ENCODE measurements around the gene RAB11FIP4.

RAB11FIP4 gene

DNA sequence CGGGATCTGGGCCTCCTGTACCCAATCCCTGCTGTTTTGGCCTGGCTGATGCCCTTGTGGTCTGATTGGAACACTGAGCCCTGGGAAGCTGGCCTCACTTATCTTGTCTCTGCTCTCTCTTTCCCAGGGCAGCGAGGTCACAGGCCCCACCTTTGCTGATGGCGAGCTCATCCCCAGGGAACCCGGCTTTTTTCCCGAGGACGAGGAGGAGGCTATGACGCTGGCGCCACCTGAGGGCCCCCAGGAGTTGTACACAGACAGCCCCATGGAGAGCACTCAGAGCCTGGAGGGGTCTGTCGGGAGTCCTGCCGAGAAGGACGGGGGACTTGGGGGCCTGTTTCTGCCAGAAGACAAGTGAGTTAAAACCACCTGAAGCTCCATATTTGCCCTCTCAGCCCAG lies 126.0 kb downstream of the RAB11FIP4 start:
- in situ Hi-C loops (cut with MboI; ENCODE audit: low sequenced_read_pairs) = no loop called here

DNA sequence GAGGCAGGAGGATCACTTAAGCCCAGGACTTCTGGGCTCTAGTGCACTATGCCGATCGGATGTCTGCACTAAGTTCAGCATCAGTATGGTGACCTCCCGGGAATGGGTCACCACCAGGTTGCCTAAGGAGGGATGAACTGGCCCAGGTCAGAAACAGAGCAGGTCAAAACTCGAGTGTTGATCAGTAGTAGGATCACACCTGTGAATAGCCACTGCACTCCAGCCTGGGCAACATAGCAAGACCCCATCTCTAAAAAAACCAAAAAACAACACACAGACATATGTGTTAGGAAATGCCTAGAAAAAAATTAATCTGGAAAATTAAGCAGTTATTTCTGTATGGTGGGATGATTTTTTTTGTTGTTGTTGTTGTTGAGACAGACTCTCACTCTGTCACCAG lies 127.0 kb downstream of the RAB11FIP4 start:
- in situ Hi-C loops (cut with MboI; ENCODE audit: low sequenced_read_pairs) = no loop called here

DNA sequence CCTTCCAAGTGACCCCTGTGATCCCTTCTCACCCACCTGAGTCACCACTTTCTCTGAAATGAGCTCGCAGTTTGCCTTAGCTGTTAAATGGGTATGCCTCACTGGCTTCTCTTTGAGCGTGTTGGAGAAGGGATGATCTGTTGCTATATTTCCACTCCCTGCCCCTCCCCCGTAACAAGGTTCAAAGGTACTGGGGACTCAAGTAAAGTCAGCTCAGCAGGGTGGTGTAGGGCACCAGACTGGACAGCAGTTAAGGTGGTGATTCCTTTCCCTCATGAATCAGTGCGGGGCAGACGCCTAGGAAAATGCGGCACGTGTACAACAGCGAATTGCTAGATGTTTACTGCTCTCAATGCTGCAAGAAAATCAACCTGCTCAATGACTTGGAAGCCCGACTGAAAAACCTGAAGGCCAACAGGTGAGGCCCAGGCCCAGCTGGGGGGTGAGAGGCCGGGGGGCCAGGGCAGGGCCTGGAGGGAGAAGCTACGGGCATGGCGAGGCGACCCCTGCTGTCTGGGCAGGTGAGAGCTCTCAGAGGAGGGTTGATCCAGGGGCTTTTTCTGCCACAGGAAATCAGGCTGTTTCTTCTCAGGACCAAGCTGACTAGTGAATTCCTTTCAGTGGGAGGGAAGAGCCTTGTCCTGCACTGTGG lies 130.3 kb downstream of the RAB11FIP4 start:
- in situ Hi-C loops (cut with MboI; ENCODE audit: low sequenced_read_pairs) = no loop called here

DNA sequence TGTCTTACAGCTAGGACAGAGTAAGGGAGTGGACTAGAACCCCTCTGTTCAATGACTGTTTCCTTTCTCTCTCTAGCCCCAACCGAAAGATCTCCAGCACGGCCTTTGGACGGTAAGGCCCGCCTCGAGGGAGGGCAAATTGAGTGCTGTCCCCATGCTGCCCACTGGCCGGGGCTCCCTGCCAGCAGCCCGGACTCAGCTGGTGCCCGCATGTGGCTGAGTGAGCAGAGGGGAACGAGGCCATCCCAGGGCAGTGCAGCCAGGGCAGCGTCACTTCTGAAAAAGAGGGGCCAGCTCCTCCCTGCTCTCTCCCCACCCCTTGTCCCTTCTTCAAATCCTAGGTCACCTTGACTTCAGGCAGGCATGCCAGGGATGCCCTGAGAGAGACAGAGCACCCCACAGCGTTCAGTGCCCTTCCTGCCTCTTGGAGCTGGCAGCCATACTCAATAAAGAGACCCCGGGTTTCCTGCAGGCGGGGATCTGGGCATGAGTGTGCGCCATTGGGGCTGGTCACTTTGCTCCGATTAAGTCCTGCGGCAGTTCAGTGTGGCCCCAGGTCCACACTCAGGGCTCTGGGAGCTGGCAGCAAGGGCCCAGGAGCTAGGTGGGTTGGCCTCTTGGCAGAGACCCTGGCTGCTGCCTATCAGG lies 130.9 kb downstream of the RAB11FIP4 start:
- in situ Hi-C loops (cut with MboI; ENCODE audit: low sequenced_read_pairs) = no loop called here

DNA sequence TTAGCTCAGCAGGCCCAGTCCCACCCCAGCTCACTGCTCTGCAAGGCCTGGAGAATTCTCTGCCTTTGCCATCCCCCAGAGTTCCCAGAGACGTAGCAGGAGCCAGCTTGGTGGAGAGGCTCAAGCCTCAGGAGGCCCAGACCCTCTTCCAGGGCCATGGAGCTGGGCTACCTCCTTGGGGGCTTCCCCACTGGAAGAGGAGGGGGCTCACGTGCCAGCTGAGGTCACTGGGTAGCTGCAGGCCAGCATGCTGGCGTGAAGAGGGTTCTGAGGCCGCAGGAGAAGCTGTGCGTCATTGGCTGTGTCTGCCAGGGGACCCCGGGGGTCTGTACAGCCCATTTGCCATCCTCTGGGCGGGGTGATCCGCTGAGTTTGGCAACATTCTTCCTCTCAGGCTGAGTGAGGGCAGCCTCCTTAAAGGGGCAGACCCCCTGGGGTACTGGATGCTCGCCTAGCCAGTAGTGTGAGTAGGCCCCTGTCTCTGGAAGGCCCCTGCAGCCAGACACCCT lies 131.6 kb downstream of the RAB11FIP4 start:
- in situ Hi-C loops (cut with MboI; ENCODE audit: low sequenced_read_pairs) = no loop called here

DNA sequence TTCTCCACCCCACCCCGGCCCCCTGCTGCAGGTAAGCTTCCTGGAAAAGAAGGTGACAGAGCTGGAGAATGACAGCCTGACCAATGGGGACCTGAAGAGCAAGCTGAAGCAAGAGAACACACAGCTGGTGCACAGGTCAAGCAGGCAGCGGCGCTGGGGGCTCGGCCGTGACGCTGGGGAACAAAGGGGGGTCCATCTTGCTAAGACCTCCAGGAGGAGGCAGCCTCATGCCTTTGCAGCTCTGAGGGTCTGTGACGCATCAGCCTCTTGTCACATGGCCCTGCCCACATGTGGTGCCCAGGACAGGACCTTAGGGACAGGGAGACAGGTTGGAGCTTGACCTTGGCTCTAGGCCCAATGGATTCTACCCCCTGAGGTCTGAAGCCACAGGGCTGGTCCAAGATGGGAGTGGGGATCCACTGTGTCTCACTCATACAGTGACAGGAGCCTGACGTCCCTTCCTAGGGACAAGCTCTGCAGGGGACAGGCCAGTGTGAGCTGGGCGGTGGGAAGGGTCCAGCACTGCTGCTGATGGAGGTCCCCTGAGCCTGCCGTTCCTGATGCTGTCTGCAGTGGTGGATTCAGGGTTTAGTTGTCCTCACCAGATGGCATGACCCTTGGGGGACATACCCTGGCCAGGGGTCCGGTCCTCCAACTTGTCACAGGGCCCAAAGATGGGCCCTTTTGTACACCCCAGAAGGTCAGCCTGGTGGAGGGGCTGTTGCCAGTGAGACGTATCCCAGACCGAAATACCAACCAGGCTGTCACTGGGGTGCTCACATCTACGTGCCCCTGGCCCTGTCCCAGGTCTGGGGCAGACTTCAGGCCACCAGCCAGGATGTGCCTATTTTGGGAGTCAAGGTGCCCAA lies 132.6 kb downstream of the RAB11FIP4 start:
- in situ Hi-C loops (cut with MboI; ENCODE audit: low sequenced_read_pairs) = no loop called here

DNA sequence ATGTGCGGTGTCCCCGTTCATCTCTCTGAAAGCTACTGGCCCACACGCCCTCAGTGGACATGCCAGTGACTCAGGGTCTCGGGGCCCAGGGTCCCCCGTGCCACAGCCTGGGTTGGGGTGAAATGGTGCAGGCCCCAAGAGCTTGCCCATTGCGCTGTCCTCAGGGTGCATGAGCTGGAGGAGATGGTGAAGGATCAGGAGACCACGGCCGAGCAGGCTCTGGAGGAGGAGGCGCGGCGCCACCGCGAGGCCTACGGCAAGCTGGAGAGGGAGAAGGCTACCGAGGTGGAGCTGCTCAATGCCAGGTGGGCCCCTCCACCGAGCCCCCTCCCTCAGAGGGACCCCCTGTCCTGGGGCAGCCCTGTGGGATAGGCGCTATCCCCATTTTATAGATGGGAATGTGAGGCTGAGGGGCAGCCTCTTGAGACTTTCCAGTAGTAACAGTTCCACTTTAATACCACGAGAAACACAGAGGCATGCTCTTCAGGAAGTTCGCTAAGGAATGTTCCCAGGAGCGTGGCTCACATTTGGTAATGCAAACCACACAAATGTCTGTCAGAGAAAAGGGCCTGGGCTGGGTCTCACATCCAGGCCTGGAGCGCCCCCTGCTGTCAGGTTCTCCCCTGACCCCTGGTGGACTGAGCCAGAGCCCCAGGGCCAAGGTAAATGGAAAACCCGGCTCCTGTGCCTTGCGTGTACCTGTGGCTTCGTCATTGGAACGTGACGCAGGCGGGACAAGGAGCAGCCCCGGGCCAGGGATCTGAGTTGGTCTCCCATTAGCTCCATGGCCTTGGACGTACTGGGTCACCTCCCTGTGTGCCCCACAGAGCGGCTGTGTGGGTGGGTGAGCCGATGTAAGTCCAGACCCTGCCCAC lies 133.7 kb downstream of the RAB11FIP4 start:
- in situ Hi-C loops (cut with MboI; ENCODE audit: low sequenced_read_pairs) = no loop called here

DNA sequence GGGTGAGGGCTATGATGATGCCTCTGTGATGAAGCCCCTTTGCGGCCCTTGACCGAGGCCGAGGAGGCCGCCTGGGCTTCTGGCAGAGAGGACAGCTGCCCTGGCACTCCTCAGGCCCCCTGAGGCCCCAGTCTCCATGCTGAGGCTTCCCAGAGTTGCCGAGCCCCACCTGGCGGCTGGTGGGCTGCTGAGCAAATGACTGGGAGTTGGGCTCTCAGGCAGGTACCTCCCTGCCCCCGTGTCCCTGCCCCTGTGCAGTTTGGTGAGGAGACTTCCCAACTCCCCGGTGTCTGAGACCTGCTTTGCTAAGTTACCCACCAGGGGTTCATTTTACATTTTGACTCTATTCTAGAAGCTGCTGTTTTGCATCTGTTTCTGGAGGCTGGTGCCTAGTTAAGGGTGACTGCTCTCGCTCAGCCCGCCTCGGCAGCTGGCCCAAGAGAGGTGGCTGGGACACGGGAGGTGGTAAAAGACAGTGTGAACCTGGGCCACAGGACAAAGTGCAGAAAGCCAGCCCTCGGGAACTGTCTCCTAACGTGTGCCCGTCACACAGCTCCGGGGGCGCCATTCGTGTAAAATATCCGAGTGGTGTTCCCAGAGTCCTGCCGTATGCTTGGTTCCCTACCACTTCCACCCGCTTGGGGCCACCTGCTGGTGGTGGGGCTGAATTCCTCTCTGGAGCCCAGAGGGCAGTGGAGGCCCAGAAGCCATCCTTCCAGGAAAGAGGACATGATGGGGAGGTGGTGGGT lies 134.5 kb downstream of the RAB11FIP4 start:
- in situ Hi-C loops (cut with MboI; ENCODE audit: low sequenced_read_pairs) = no loop called here

DNA sequence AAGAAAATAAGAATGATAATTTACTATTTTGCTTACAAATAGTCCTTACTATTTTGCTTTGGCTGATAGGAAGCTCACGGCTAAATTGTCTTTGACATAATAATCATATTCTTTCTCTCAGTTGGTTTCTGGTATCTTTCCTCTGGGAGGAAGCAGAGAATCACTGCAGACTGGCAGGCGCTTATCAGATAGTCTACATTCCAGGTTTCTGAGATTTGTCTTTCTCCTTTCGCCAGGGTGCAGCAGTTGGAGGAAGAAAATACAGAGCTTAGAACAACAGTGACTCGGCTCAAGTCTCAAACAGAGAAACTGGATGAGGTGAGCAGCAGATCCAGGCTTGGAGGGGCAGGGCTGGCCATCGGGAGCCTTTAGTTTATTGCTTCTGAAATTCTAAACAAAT lies 136.1 kb downstream of the RAB11FIP4 start:
- in situ Hi-C loops (cut with MboI; ENCODE audit: low sequenced_read_pairs) = no loop called here

DNA sequence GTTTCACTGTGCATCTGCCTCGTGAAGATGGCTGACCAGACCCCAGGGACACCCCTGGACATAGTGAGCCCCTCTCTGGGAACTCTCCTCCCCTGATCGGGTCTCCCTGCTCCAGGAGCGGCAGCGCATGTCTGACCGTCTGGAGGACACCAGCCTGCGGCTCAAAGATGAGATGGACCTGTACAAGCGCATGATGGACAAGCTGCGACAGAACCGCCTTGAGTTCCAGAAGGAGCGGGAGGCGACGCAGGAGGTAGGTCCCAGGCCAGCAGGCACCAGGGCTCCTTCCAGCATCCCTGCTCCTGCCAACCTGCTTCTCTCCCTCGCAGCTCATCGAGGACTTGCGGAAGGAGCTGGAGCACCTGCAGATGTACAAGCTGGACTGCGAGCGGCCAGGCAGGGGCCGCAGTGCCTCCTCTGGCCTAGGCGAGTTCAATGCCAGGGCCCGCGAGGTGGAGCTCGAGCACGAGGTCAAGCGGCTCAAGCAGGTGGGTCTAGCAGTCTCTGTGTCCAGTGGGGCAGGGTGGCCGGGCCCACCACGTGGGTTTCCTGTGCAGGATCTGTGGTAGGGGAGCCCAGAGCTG lies 136.9 kb downstream of the RAB11FIP4 start:
- in situ Hi-C loops (cut with MboI; ENCODE audit: low sequenced_read_pairs) = no loop called here

DNA sequence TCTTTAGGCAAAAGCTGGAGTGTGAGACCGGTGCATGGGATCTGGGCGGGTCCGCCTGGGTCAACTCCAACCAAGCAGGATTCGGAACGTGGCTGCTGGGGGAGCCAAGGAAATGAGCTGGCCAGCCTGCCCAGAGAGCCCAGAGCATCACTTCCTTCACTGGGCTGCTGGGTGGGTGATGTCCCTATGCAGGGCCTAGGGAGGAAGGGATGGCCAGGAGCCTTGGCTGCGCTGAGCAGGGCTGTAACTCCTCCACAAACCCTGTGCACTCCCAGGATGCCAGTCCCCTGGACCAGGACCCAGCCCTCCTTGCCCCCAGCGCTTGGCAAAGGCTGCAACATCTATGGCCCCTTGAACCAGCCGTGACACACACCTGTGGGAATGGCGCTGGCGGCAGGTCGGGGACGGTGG lies 138.4 kb downstream of the RAB11FIP4 start:
- in situ Hi-C loops (cut with MboI; ENCODE audit: low sequenced_read_pairs) = loop anchor here (10.0 kb wide), 1 partner anchor 315 kb away; no protein-coding TSS in a partner anchor

DNA sequence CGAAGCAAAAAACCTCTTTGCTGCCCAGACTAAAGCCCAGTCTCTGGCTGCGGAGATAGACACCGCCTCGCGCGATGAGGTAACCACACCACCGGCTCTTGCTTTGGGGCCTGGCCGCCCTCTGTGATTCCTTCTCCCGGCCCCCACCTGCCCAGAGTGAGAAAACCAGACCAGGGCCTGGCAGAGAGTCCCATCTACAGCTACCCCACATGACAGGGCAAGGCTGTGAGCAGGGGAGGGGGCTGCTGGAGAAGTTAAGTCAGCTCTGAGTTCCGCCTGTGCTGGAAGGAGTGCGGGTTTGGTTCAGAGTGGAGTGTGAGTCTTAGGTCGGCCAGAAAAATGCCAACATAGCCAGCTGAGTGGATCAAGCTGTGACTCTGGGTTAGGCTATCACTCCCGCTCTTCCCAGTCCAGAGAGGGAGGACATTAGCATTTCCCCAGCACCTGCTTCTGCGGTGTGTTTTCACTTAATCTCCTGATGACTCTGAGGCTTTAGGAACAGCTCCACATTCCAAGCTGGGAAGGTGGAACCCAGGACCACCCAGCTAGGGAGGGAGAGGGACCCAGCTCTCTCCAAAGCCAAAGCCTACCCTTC lies 139.0 kb downstream of the RAB11FIP4 start:
- in situ Hi-C loops (cut with MboI; ENCODE audit: low sequenced_read_pairs) = loop anchor here (10.0 kb wide), 1 partner anchor 314 kb away; no protein-coding TSS in a partner anchor

DNA sequence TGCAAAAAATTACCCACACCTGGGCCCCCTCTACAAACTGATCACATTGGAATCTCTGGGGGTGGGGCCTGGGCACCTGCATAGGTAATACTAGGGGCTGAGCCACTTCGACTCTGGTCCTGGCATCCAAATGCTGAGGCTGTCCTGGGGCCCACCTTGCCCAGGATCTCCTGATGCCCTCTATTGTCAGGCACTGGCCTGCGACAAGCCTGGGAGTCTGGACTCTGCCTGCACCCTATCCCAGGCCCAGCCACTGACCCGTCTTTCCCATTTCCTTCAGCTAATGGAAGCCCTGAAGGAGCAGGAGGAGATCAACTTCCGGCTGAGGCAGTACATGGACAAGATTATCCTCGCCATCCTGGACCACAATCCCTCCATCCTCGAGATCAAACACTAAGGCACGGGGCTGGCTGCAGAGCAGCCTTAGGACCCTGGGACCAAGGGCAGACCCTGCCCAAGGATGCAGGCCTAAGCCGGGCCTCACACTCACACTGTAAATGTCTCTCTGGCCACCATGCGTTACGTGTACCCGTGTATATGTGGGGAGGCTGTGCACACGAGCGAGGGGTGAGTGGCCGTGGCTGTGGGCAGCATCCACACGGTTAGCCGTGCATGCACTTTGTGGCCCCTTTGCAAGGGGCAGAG lies 140.0 kb downstream of the RAB11FIP4 start:
- in situ Hi-C loops (cut with MboI; ENCODE audit: low sequenced_read_pairs) = loop anchor here (10.0 kb wide), 1 partner anchor 313 kb away; no protein-coding TSS in a partner anchor

DNA sequence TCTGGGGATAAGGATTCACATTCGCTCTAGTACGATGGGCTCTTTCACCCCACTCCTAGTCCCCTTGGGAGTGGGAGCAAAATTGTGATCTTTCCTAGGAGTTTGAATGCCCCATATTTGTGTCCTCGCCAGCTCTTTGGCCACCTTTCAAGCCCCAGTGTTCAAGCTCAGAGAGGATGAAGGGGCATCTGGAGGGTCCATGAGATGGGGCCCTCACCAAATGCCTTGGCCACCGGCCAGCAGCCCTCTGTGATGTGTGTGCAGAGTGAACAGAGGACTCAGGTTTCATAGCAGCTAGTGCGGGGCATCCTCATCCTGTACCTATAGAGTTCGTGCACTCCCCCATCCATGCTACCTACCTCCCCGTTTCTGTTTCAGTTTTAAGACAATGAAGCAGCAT lies 140.6 kb downstream of the RAB11FIP4 start:
- in situ Hi-C loops (cut with MboI; ENCODE audit: low sequenced_read_pairs) = loop anchor here (10.0 kb wide), 1 partner anchor 313 kb away; no protein-coding TSS in a partner anchor

DNA sequence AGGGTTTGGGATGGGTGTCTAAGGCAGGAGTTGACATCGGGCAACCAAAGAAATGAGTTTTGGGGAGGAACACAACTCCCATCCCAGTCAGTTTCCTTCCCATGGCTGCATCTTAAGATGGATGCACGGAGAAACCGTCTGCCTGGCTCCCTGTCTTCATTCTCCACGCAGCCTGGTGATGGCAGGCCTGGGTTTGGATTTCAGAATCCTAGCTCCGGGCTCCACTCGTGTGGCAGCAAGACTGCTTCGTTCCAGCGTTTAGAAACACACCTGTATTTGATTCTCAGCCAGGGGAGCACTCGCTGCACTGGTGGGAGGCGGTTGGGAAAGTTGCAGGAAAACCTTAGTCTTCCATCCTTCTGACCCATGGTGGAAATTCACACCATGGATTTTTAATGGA lies 141.1 kb downstream of the RAB11FIP4 start:
- in situ Hi-C loops (cut with MboI; ENCODE audit: low sequenced_read_pairs) = loop anchor here (10.0 kb wide), 1 partner anchor 312 kb away; no protein-coding TSS in a partner anchor

DNA sequence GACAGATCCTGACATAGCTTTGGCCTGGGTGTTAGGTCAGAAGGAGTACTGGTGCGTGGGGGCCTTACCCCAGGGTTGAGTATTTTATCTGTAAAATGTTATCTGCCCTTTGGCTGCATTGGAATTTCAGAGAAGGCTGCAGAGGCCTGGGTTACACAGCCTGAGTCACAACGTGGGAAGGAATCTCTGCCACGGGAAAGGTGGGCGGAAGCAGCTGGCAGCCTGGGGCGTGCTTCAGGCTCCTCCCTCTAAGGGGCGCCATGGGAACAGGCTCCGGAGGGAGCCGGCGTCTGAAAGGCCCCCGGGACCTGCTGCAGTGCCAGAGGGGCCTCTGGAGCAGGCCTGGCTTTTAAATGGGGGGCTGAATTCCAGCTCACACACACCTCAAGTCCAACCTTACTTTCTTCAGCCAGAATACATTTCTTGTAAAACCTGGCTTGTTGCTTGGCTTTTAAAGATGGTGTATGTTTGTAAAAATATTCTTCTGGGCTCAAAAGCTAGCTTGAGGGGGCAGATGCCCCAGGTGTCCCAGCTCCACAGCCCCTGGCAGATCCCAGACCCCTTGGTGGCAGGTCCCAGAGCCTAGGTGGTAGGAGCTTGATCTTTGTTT lies 142.2 kb downstream of the RAB11FIP4 start:
- in situ Hi-C loops (cut with MboI; ENCODE audit: low sequenced_read_pairs) = loop anchor here (10.0 kb wide), 1 partner anchor 311 kb away; no protein-coding TSS in a partner anchor

DNA sequence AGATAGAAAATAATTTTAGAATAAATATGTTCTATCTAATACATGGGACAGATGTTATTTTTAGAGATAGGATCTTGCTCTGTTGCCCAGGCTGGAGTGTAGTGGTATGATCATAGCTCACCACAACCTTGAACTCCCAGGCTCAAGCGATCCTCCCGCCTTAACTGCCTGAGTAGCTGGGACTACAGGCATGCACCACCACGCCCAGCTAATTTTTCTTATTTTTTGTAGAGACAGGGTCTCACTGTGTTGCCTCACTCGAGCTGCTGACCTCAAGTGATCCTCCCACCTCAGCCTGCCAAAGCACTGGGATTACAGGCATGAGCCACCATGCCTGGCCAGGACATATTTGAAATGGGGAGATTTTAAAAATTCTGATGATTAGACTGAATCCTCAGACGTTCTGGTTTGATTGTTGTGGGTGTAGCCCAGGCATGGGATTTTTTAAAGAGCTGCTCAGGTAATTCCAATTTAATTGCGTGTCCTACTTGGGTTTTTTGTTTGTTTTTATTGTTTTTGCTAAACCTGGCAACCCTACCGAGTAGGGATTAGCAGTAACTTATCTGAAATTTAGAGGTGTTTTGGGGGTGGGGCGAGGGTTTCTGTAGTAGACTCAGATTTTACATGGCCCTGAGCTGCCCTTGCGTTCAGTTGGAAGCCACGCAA lies 142.9 kb downstream of the RAB11FIP4 start:
- in situ Hi-C loops (cut with MboI; ENCODE audit: low sequenced_read_pairs) = loop anchor here (10.0 kb wide), 1 partner anchor 310 kb away; no protein-coding TSS in a partner anchor

All from HL-60/S4 treated with retinoic acid at 250 ng/mL for 4 days and 3 days (cell line).